H9 (cell line): ENCODE results near the gene SPRY4. TPM values are rescaled to one million over a fixed set of nuclear protein-coding genes. Genes with fewer than 3 reads are reported as not detected.

ENCODE experiments used
- DNase-seq: peaks from one replicate; pipeline ENCODE4 v3.0.0-alpha.2; 2017
- H2AFZ ChIP-seq: one replicate; pipeline ENCODE4 v1.6.1; 2013; ENCODE audit warnings: mild to moderate bottlenecking, low read length, control low read depth, moderate library complexity
- H2AK5ac ChIP-seq: 2 replicates; pipeline ENCODE4 v1.6.1; 2013; ENCODE audit warnings: low read length, control low read depth, mixed read lengths; ENCODE audit not compliant: insufficient read length
- H2BK120ac ChIP-seq: one replicate; pipeline ENCODE4 v1.6.1; 2013; ENCODE audit warnings: low read depth, mild to moderate bottlenecking, low read length, control low read depth, inconsistent platforms; ENCODE audit not compliant: poor library complexity, severe bottlenecking
- H2BK12ac ChIP-seq: 2 replicates; pipeline ENCODE4 v1.6.1; 2013; ENCODE audit warnings: low read length, control low read depth, mixed read lengths, low read depth; ENCODE audit not compliant: insufficient read length
- H2BK15ac ChIP-seq: 2 replicates; pipeline ENCODE4 v1.6.1; 2013; ENCODE audit warnings: low read depth, low read length, control low read depth
- H2BK20ac ChIP-seq: one replicate; pipeline ENCODE4 v1.6.1; 2013; ENCODE audit warnings: low read depth, mild to moderate bottlenecking, low read length, control low read depth, inconsistent platforms; ENCODE audit not compliant: poor library complexity, severe bottlenecking
- H2BK5ac ChIP-seq: 2 replicates; pipeline ENCODE4 v1.6.1; 2013; ENCODE audit warnings: low read length, control low read depth, mixed read lengths; ENCODE audit not compliant: insufficient read length
- H3K14ac ChIP-seq: 2 replicates; pipeline ENCODE4 v1.6.1; 2013; ENCODE audit warnings: low read length, control low read depth; ENCODE audit not compliant: insufficient read depth
- H3K18ac ChIP-seq: 2 replicates; pipeline ENCODE4 v1.6.1; 2013; ENCODE audit warnings: low read depth, mild to moderate bottlenecking, mixed read lengths, low read length, control low read depth; ENCODE audit not compliant: insufficient read length
- H3K23ac ChIP-seq: 2 replicates; pipeline ENCODE4 v1.6.1; 2013; ENCODE audit warnings: low read length, control low read depth, mixed read lengths, low read depth; ENCODE audit not compliant: insufficient read length
- H3K23me2 ChIP-seq: 2 replicates; pipeline ENCODE4 v1.6.1; 2013; ENCODE audit warnings: low read depth, mild to moderate bottlenecking, mixed read lengths, low read length, control low read depth; ENCODE audit not compliant: insufficient read length, poor library complexity, severe bottlenecking
- H3K27ac ChIP-seq: 2 replicates; pipeline ENCODE4 v1.5.1; 2013; ENCODE audit warnings: low read length, control low read depth, mixed read lengths, low read depth; ENCODE audit not compliant: insufficient read length
- H3K27me3 ChIP-seq: 2 replicates; pipeline ENCODE4 v1.6.1; 2013; ENCODE audit warnings: low read length, control low read depth, inconsistent platforms; ENCODE audit not compliant: insufficient read depth
- H3K4ac ChIP-seq: 2 replicates; pipeline ENCODE4 v1.6.1; 2013; ENCODE audit warnings: low read depth, mild to moderate bottlenecking, control low read depth, inconsistent platforms, low read length, moderate library complexity
- H3K4me1 ChIP-seq: 2 replicates; pipeline ENCODE4 v1.6.1; 2013; ENCODE audit warnings: low read length, control low read depth, inconsistent platforms; ENCODE audit not compliant: insufficient read depth
- H3K4me2 ChIP-seq: 2 replicates; pipeline ENCODE4 v1.6.1; 2013; ENCODE audit warnings: low read length, control low read depth, mixed read lengths; ENCODE audit not compliant: insufficient read length, insufficient read depth
- H3K56ac ChIP-seq: 2 replicates; pipeline ENCODE4 v1.6.1; 2013; ENCODE audit warnings: low read depth, mild to moderate bottlenecking, mixed read lengths, low read length, control low read depth; ENCODE audit not compliant: insufficient read length
- H3K79me1 ChIP-seq: 2 replicates; pipeline ENCODE4 v1.6.1; 2013; ENCODE audit warnings: low read depth, mild to moderate bottlenecking, moderate library complexity, low read length, control low read depth, inconsistent platforms; ENCODE audit not compliant: insufficient read depth, poor library complexity, severe bottlenecking
- H3K79me2 ChIP-seq: 2 replicates; pipeline ENCODE4 v1.6.1; 2013; ENCODE audit warnings: low read length, control low read depth, inconsistent platforms; ENCODE audit not compliant: insufficient read depth
- H3K9ac ChIP-seq: 2 replicates; pipeline ENCODE4 v1.6.1; 2013; ENCODE audit warnings: low read length, control low read depth, mixed read lengths; ENCODE audit not compliant: insufficient read length; ENCODE audit errors: extremely low read depth
- H3K9me3 ChIP-seq: one replicate; pipeline ENCODE4 v1.6.1; 2013; ENCODE audit warnings: low read depth, low read length, inconsistent platforms; ENCODE audit not compliant: control insufficient read depth
- H3T11ph ChIP-seq: one replicate; pipeline ENCODE4 v1.6.1; 2013; ENCODE audit warnings: mild to moderate bottlenecking, low read length, control low read depth, inconsistent platforms
- H4K20me1 ChIP-seq: one replicate; pipeline ENCODE4 v1.6.1; 2013; ENCODE audit not compliant: control insufficient read depth, insufficient read length, insufficient read depth
- H4K5ac ChIP-seq: 2 replicates; pipeline ENCODE4 v1.6.1; 2013; ENCODE audit warnings: low read depth, mild to moderate bottlenecking, mixed read lengths, low read length, control low read depth; ENCODE audit not compliant: insufficient read length
- H4K8ac ChIP-seq: replicated peaks from 2 replicates; pipeline ENCODE4 v1.6.1; 2013; ENCODE audit warnings: low read length, control low read depth, mixed read lengths, low read depth; ENCODE audit not compliant: insufficient read length
- H4K91ac ChIP-seq: 2 replicates; pipeline ENCODE4 v1.6.1; 2013; ENCODE audit warnings: low read depth, mild to moderate bottlenecking, moderate library complexity, mixed read lengths, low read length, control low read depth; ENCODE audit not compliant: insufficient read length
- H3K27ac Mint-ChIP-seq, 3 experiments: 2 replicates in 2 of 3; 3 replicates in 1 of 3; pipeline ENCODE4 v1.8.0; 2020 to 2021; ENCODE audit warnings: mixed read lengths in 3 of 3, mild to moderate bottlenecking in 1 of 3, moderate library complexity in 1 of 3
- H3K27me3 Mint-ChIP-seq: 2 replicates; pipeline ENCODE4 v1.8.0; 2021; ENCODE audit warnings: low read depth, mild to moderate bottlenecking, moderate library complexity, mixed read lengths
- H3K36me3 Mint-ChIP-seq, 3 experiments: 2 replicates in 2 of 3; 3 replicates in 1 of 3; pipeline ENCODE4 v1.8.0; 2020 to 2021; ENCODE audit warnings: low read depth in 3 of 3, mixed read lengths in 3 of 3; ENCODE audit not compliant: insufficient read depth in 1 of 3
- H3K4me1 Mint-ChIP-seq, 2 experiments: 2 replicates each; pipeline ENCODE4 v1.8.0; 2020; ENCODE audit warnings: mixed read lengths in 2 of 2
- H3K4me3 Mint-ChIP-seq, 2 experiments: 2 replicates in 1 of 2; 3 replicates in 1 of 2; pipeline ENCODE4 v1.8.0; 2020 to 2021; ENCODE audit warnings: mild to moderate bottlenecking in 2 of 2, mixed read lengths in 2 of 2, moderate library complexity in 1 of 2
- H3K9me3 Mint-ChIP-seq, 2 experiments: 2 replicates in 1 of 2; 3 replicates in 1 of 2; pipeline ENCODE4 v1.8.0; 2020; ENCODE audit warnings: mild to moderate bottlenecking in 2 of 2, mixed read lengths in 2 of 2, moderate library complexity in 1 of 2
- CTCF ChIP-seq: fragments of 200-600 bp; sonication (generic); conservative IDR thresholded peaks from 3 replicates; pipeline ENCODE4 v1.8.0; 2021; ENCODE audit warnings: antibody characterized with exemption, mild to moderate bottlenecking
- WGBS: extraction: QIAGEN DNeasy Blood & Tissue Kit; methylation state at CpG from one replicate; pipeline ENCODE4 v1.1.7; 2013; ENCODE audit warnings: missing lambda C conversion rate, low lambda C conversion rate, mixed read lengths; ENCODE audit not compliant: insufficient read length; ENCODE audit errors: extremely low coverage; 5-methylcytosine and 5-hydroxymethylcytosine counted together
- total RNA-seq: library from RNA; stranded (reverse); gene quantifications from 2 replicates; pipeline ENCODE4 v1.2.1, GENCODE V29; 2021

The SPRY4 gene
- total RNA-seq, 1 experiment from 2014 or later, result 92.4 TPM

- no peak overlapping the region for H3K18ac ChIP-seq
- H2BK120ac ChIP-seq, result no peak overlapping the region
- H2BK15ac ChIP-seq, result no peak overlapping the region
- H4K5ac ChIP-seq, result no peak overlapping the region
- no peak overlapping the region for H2BK12ac ChIP-seq
- H3K27me3 Mint-ChIP-seq, result peaks cover 12% of the 10 kb centered on the region
- no peak overlapping the region for H4K8ac ChIP-seq
- no peaks in the 10 kb centered on the region; a peak in 1 of 5 replicates for H3K9me3 Mint-ChIP-seq
- peak overlapping the region; percentile 27 for H2BK5ac ChIP-seq
- no peaks in the 10 kb centered on the region for H3K79me1 ChIP-seq
- H4K20me1 ChIP-seq, result no peaks in the 10 kb centered on the region
- H3K4ac ChIP-seq, result no peak overlapping the region
- H3K4me1 ChIP-seq, result peaks cover 20% of the 10 kb centered on the region
- no peak overlapping the region for H3K27ac ChIP-seq
- H3K56ac ChIP-seq, result no peak overlapping the region
- TF ChIP-seq CTCF, result no peak
- no peak overlapping the region for H3K4me2 ChIP-seq
- no peaks in the 10 kb centered on the region for H3K27me3 ChIP-seq
- H3T11ph ChIP-seq, result no peak overlapping the region
- no peak overlapping the region for H2AFZ ChIP-seq
- H3K36me3 Mint-ChIP-seq, result peaks cover 0 to 3% (median 0%) of the 10 kb centered on the region in 3 experiments; a peak in 1 of 7 replicates
- H3K23ac ChIP-seq, result no peak overlapping the region
- no peaks in the 10 kb centered on the region for H3K9me3 ChIP-seq
- H3K23me2 ChIP-seq, result peaks cover 5% of the 10 kb centered on the region
- no peak overlapping the region for H3K9ac ChIP-seq
- no peak overlapping the region for H3K14ac ChIP-seq
- no peak overlapping the region for H2BK20ac ChIP-seq
- peaks cover 59 to 73% of the 10 kb centered on the region in 2 experiments for H3K4me1 Mint-ChIP-seq
- no peak for DNase-seq
- no peak overlapping the region for H3K4me3 Mint-ChIP-seq
- no CpG with 5 or more reads among the region's 1 CpG for WGBS
- no peaks in the 10 kb centered on the region for H3K79me2 ChIP-seq
- H4K91ac ChIP-seq, result no peak overlapping the region
- H3K27ac Mint-ChIP-seq, result peak overlapping the region in 2 of 3 experiments; percentile 57 to 62; a peak in 5 of 7 replicates
- no peak overlapping the region for H2AK5ac ChIP-seq
Measured at GRCh38 chr5:142360051-142360498, 35.3 kb upstream of the SPRY4 start.
